ENCODE measurements around the gene TBX1. TPM values are rescaled to one million over a fixed set of nuclear protein-coding genes. Genes with fewer than 3 reads are reported as not detected.

Gene TBX1
- total RNA-seq, 2 experiments from 2014 or later: not detected

- no peak for DNase-seq
- Mint-ChIP-seq H3K27ac (no peak overlapping the region), H3K4me1 (ENCODE audit: low read depth) (peaks cover 7% of the 10 kb centered on the region), H3K9me3 (no peaks in the 10 kb centered on the region), H3K4me3 (no peak overlapping the region), H3K36me3 (ENCODE audit: low read depth) (peaks cover under 1% of the 10 kb centered on the region), H3K27me3 (ENCODE audit: low read depth) (no peaks in the 10 kb centered on the region)
- intact Hi-C loops (cut with micrococcal nuclease): no loop called here
- CTCF ChIA-PET: no interaction called here
Measured at GRCh38 chr22:19799322-19800190, 39.0 kb downstream of the TBX1 start.

DNA sequence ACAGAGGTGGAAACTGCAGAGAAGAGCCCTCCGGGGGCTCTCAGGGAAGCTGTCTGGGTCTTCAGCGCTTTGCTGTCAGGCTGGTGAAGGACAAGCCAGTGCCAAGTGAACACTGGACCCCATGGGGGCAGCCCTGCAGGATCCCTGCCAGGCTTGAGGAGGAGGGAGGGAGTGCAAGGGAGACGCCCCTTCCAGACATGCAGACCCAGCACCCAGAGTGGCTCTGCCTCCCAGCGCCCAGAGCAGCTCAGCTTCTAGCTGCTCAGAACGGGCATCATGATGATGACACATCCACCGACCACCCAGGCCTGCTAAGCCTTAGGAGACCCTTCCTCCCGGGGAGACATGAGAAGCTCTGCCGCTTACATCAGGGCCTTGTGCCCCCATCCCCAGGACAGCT is 39.7 kb downstream of the TBX1 start:
- Mint-ChIP-seq H3K27ac (no peak overlapping the region), H3K4me1 (ENCODE audit: low read depth) (peaks cover 3% of the 10 kb centered on the region), H3K4me3 (no peak overlapping the region), H3K36me3 (ENCODE audit: low read depth) (peaks cover 2% of the 10 kb centered on the region), H3K9me3 (no peaks in the 10 kb centered on the region), H3K27me3 (ENCODE audit: low read depth) (no peaks in the 10 kb centered on the region)
- intact Hi-C loops (cut with micrococcal nuclease): no loop called here
- CTCF ChIA-PET: no interaction called here
- DNase-seq: no peak

DNA sequence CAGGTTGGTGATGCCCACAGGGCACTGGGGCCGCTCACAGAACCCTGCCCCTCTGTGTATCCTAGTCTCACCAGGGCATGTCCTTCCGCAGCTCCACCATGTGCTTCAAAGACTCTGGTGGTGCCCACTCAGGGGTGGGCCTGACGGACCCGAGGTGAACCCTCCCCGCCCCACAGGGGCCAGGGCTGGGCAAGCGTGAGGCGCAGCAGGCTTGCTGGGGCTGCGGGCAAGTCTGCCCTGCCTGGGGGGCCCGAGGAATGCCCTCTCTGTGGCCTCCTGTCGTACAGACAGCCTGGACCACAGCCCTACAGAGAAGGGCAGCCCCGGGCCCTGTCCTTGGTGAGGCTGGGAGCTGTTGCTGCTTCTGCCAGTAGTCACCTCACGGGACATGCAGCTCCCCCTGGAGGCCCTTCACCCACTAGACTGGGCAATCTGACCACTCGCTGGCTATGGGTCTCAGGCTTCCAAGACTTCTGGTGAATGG is 40.2 kb downstream of the TBX1 start:
- H3K4me3 Mint-ChIP-seq: no peak overlapping the region
- H3K9me3 Mint-ChIP-seq: no peaks in the 10 kb centered on the region
- no peaks in the 10 kb centered on the region for H3K4me1 Mint-ChIP-seq (ENCODE audit: low read depth)
- no peak overlapping the region for H3K27ac Mint-ChIP-seq
- H3K36me3 Mint-ChIP-seq (ENCODE audit: low read depth): peaks cover 2% of the 10 kb centered on the region
- CTCF ChIA-PET: no interaction called here
- H3K27me3 Mint-ChIP-seq (ENCODE audit: low read depth): no peaks in the 10 kb centered on the region
- intact Hi-C loops (cut with micrococcal nuclease): no loop called here
- DNase-seq: no peak

GRCh38 chr22:19801340-19802000 is 40.9 kb downstream of the TBX1 start:
- intact Hi-C loops (cut with micrococcal nuclease): no loop called here
- Mint-ChIP-seq H3K4me3 (no peak overlapping the region), H3K9me3 (no peaks in the 10 kb centered on the region), H3K27ac (no peak overlapping the region), H3K27me3 (ENCODE audit: low read depth) (no peaks in the 10 kb centered on the region), H3K4me1 (ENCODE audit: low read depth) (no peaks in the 10 kb centered on the region), H3K36me3 (ENCODE audit: low read depth) (peaks cover 2% of the 10 kb centered on the region)
- CTCF ChIA-PET: no interaction called here
- DNase-seq: no peak

DNA sequence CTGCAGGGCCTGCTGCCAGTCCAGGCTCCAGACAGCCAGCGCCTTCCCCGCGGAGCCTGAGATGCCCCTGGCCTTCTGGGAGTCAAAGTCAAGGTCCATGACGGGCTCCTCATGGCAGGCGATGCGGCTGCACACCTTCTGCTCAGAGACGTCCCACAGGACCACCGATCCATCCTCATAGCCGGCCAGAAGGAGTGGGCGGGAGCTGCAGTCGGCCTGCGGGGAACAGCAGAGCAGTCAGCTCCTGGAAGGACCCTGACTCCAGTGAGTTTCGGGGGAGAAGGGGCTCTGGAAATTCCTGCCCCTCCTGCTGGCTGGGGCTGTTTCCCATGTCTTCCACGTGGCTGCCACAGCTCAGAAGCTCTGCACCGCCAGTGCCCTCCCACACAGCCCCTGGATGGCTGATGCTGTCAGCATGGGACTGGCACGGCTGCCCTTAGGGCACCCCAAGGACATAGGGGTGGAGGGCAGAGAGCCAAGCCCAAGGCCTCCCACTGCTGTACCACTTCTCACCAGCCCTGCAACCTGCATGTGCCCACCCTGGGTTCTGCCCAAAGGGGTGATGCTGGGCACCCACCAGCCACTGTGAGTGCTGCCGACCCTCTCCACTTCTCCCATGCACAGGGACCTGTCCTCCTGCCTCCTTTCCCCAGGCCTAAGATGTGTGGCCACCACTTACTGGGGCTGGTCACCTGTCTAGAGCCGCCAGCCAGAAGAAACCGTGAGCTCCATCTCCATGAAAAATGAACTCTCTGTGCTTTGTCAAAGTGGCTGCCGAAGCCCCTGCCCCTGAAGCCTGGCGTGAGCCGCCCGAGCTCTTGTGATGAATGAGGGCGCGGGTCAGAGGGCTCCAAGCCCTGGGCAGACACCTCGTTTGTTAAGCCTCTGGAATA is 41.7 kb downstream of the TBX1 start:
- Mint-ChIP-seq H3K9me3 (no peaks in the 10 kb centered on the region), H3K4me3 (no peak overlapping the region), H3K4me1 (ENCODE audit: low read depth) (no peaks in the 10 kb centered on the region), H3K36me3 (ENCODE audit: low read depth) (peaks cover 2% of the 10 kb centered on the region), H3K27ac (no peak overlapping the region), H3K27me3 (ENCODE audit: low read depth) (no peaks in the 10 kb centered on the region)
- CTCF ChIA-PET: no interaction called here
- intact Hi-C loops (cut with micrococcal nuclease): no loop called here
- DNase-seq: no peak

- H3K27ac Mint-ChIP-seq: no peak overlapping the region
- H3K4me3 Mint-ChIP-seq: no peak overlapping the region
- H3K9me3 Mint-ChIP-seq: no peaks in the 10 kb centered on the region
- H3K4me1 Mint-ChIP-seq (ENCODE audit: low read depth): no peaks in the 10 kb centered on the region
- intact Hi-C loops (cut with micrococcal nuclease): no loop called here
- DNase-seq: no peak
- peaks cover 2% of the 10 kb centered on the region for H3K36me3 Mint-ChIP-seq (ENCODE audit: low read depth)
- CTCF ChIA-PET: no interaction called here
- H3K27me3 Mint-ChIP-seq (ENCODE audit: low read depth): no peaks in the 10 kb centered on the region
Measured at GRCh38 chr22:19802894-19803735, 42.5 kb downstream of the TBX1 start.

DNA sequence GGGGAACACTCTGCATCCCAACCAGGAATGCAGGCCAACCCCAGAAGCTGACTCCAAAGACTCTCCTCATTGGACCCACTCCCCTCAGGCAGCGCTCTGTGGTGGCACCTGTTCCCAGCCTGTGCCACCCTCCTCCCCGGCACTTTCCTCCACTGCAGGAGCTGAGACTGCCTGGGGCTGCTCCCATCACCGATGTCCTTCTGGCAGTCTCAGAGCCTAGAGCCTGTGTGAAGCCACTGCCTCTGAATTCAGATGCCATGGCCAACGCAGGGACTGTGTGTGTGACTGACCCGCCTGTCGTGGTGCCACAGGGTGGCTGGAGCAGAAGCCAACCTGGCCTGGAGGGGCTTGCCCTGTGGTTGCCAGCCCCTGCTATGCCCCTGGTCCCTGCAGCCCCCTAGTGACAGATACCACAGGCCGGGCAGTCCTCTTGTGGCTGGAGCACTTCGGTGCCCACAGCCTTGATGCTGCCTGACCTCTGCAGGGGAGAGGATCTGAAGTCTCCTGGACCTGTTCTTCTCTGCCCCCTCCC is 43.2 kb downstream of the TBX1 start:
- Mint-ChIP-seq H3K4me3 (no peak overlapping the region), H3K4me1 (ENCODE audit: low read depth) (no peaks in the 10 kb centered on the region), H3K36me3 (ENCODE audit: low read depth) (peaks cover 2% of the 10 kb centered on the region), H3K27ac (no peak overlapping the region), H3K27me3 (ENCODE audit: low read depth) (no peaks in the 10 kb centered on the region), H3K9me3 (no peaks in the 10 kb centered on the region)
- no peak for DNase-seq
- CTCF ChIA-PET: no interaction called here
- intact Hi-C loops (cut with micrococcal nuclease): no loop called here

DNA sequence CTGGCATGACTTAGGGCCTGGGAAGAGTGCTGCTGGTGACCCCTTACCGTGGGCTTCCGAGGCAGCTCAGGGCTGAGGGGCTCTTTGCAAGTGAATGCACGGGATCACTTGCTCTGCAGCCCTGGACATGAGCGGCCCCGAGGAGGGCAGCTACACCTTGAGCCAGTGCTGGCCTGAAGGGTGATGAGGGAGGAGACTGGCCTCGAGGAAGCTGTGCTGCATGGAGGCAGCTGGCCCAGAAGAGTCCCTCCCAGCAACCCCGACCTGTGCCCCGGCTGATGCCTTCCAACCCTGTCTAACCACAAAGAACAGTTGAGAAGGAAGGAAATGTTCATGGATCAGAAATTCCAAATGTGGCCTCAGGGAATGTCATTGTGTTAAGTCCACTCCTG is 45.2 kb downstream of the TBX1 start:
- no peak for DNase-seq
- CTCF ChIA-PET: no interaction called here
- Mint-ChIP-seq H3K27ac (no peak overlapping the region), H3K27me3 (ENCODE audit: low read depth) (no peaks in the 10 kb centered on the region), H3K36me3 (ENCODE audit: low read depth) (peaks cover 2% of the 10 kb centered on the region), H3K4me3 (no peak overlapping the region), H3K9me3 (no peaks in the 10 kb centered on the region), H3K4me1 (ENCODE audit: low read depth) (peaks cover 4% of the 10 kb centered on the region)
- intact Hi-C loops (cut with micrococcal nuclease): no loop called here

DNA sequence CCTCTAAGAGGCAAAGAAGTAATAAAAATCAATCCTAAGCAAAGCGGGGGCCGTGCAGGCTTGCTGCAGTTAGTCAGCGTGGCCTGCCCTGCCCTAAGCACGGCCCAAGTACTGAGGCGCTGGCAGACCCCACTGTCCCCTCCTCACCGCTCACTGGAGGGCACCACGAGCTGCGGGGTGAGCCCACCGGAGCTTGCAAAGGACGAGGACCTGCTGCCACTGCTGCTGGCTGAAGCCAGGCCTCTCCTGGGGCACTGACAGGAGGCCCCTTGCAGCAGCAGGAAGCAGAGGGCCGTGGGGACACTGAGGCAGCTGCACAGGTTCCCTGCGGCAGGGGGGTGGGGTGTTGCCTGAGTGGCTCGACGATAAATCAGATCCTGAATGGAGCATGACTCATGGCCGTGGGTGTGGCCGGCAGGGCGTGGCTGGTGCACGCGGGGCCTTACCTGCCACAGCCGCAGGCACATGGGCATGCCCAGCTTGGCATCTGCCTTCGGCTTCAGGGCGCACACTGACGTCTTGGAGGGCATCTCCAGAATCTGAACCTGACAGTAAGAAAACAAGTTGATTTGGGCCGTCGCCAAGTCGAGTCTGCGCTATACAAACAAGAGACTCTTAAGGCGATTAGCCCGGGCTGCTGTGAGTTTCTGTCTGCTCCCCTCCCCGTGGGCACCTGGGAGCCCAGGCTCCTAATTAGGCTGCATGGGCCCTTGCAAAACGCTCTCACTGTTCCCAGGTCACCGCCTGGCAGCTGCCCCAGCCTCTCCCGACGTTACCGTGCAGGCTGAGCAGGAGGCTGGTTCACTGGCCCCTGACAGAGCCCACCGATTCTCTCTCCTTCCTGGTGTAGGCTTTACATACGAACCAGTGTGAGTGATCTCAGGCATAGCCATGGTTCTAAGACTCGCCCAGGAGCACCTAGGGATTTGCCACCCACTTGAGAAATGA is 45.9 kb downstream of the TBX1 start:
- intact Hi-C loops (cut with micrococcal nuclease): no loop called here
- CTCF ChIA-PET: no interaction called here
- Mint-ChIP-seq H3K27ac (no peak overlapping the region), H3K9me3 (no peaks in the 10 kb centered on the region), H3K4me1 (ENCODE audit: low read depth) (peaks cover 11% of the 10 kb centered on the region), H3K4me3 (no peak overlapping the region), H3K36me3 (ENCODE audit: low read depth) (peaks cover 2% of the 10 kb centered on the region), H3K27me3 (ENCODE audit: low read depth) (no peaks in the 10 kb centered on the region)
- no peak for DNase-seq

GRCh38 chr22:19807161-19807913 is 46.8 kb downstream of the TBX1 start:
- no peak for DNase-seq
- peaks cover 2% of the 10 kb centered on the region for H3K36me3 Mint-ChIP-seq (ENCODE audit: low read depth)
- CTCF ChIA-PET: interaction anchor here (0.6 kb wide), 1 partner anchor 792 kb away, joined by 3 read pairs; no protein-coding TSS in a partner anchor
- no peak overlapping the region for H3K4me3 Mint-ChIP-seq
- H3K4me1 Mint-ChIP-seq (ENCODE audit: low read depth): peaks cover 11% of the 10 kb centered on the region
- no peaks in the 10 kb centered on the region for H3K27me3 Mint-ChIP-seq (ENCODE audit: low read depth)
- no peak overlapping the region for H3K27ac Mint-ChIP-seq
- no peaks in the 10 kb centered on the region for H3K9me3 Mint-ChIP-seq
- intact Hi-C loops (cut with micrococcal nuclease): no loop called here

All from activated naive CD4-positive, alpha-beta T cell treated with anti-CD3 and anti-CD28 coated beads for 36 hours (primary cell).